Esophagus squamous epithelium (tissue), 5 donors: ENCODE results near the gene PNISR. TPM values are rescaled to one million over a fixed set of nuclear protein-coding genes. Genes with fewer than 3 reads are reported as not detected.

Source experiments
- DNase-seq: peaks from one replicate; lab custom pipeline; 2025; lab: John Stamatoyannopoulos, UW
- H3K27ac ChIP-seq, 4 donors: fragments of 200-600 bp; sonication (generic); one replicate each; pipeline ENCODE4 v1.5.1; 2016 to 2019; ENCODE audit warnings: mild to moderate bottlenecking in 1 of 4
- H3K27me3 ChIP-seq, 4 donors: fragments of 200-600 bp; sonication (generic); 1 replicate in 3 of 4; 2 replicates in 1 of 4; pipeline versions ENCODE4 v1.5.1 to v1.6.0; 2017 to 2021; ENCODE audit warnings: antibody characterized with exemption in 1 of 4
- H3K36me3 ChIP-seq, 3 donors: fragments of 200-600 bp; sonication (generic); one replicate each; pipeline ENCODE4 v1.5.1; 2016 to 2019
- H3K4me1 ChIP-seq, 3 donors: fragments of 200-600 bp; sonication (generic); one replicate each; pipeline ENCODE4 v1.5.1; 2017 to 2019
- H3K4me3 ChIP-seq, 4 donors: fragments of 200-600 bp; sonication (generic); 1 replicate in 3 of 4; 2 replicates in 1 of 4; pipeline ENCODE4 v1.5.1; 2016 to 2019; ENCODE audit warnings: mild to moderate bottlenecking in 2 of 4, moderate library complexity in 1 of 4
- H3K9me3 ChIP-seq, 3 donors: fragments of 200-600 bp; sonication (generic); one replicate each; pipeline ENCODE4 v1.5.1; 2016 to 2019
- POLR2A ChIP-seq, 4 donors: fragments of 450-650 bp; IDR thresholded peaks; one replicate each; pipeline ENCODE4 v1.6.1; 2017; ENCODE audit warnings: antibody characterized with exemption in 4 of 4, mild to moderate bottlenecking in 4 of 4, moderate library complexity in 3 of 4
- WGBS, 2 donors: methylation state at CpG; one replicate each; pipeline ENCODE4 v1.1.5; 2018; 5-methylcytosine and 5-hydroxymethylcytosine counted together
- intact Hi-C: fragments of 100-400 bp; cut with DNase I; formaldehyde crosslinking; loops from one replicate; pipeline ENCODE4 v1.15.0; 2022
- total RNA-seq, 4 donors: library from RNA; depleted of rRNA; stranded (reverse); fragments of >200 nt; gene quantifications; one replicate each; pipeline ENCODE4 v1.1.0, GENCODE V29; 2016
- TF ChIP-seq, protein P1 (sequence below), 6 experiments: fragments of 450-650 bp in 4 of 6; fragments of 200-600 bp in 2 of 6; sonication (generic) in 2 of 6; IDR thresholded peaks; one replicate each; pipeline ENCODE4 v1.5.1; 2016 to 2019; ENCODE audit warnings: antibody characterized with exemption in 6 of 6, mild to moderate bottlenecking in 4 of 6, moderate library complexity in 4 of 6
- donor health status: DM: yes; HTN: yes; CAD: no.

PNISR gene
- total RNA-seq, 4 donors from 2014 or later: 24.3 to 118 (median 47.4) TPM

DNA sequence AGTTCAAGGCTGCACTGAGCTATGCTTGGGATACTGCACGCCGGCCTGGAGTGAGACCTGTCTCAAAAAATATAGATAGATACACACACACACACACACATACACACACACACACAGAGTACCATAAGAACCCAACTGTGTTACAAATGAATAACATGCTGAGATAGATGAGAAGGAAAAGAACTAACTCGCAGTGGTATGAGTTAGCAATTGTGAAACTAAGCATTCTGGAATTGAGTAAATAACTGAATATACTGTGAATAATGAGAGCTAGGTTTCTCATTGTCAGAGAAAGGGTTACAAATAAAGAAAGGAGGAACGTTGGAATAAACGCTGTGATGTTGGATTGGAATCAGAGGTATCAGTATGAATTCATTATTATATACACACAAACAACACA lies 61.1 kb downstream of the PNISR start:
- intact Hi-C loops: no loop called here
- 58 to 63% methylated on average over 5 of the region's 5 CpGs for WGBS, 2 donors
- H3K36me3 ChIP-seq: peaks cover 0 to 3% (median 0%) of the 10 kb centered on the region in 3 donors
- H3K4me3 ChIP-seq: no peak overlapping the region
- no peak overlapping the region for H3K27ac ChIP-seq
- TF ChIP-seq, protein P1, sequence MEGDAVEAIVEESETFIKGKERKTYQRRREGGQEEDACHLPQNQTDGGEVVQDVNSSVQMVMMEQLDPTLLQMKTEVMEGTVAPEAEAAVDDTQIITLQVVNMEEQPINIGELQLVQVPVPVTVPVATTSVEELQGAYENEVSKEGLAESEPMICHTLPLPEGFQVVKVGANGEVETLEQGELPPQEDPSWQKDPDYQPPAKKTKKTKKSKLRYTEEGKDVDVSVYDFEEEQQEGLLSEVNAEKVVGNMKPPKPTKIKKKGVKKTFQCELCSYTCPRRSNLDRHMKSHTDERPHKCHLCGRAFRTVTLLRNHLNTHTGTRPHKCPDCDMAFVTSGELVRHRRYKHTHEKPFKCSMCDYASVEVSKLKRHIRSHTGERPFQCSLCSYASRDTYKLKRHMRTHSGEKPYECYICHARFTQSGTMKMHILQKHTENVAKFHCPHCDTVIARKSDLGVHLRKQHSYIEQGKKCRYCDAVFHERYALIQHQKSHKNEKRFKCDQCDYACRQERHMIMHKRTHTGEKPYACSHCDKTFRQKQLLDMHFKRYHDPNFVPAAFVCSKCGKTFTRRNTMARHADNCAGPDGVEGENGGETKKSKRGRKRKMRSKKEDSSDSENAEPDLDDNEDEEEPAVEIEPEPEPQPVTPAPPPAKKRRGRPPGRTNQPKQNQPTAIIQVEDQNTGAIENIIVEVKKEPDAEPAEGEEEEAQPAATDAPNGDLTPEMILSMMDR (IDR thresholded peaks at IDR 0.05): no peak
- TF ChIP-seq POLR2A (IDR thresholded peaks at IDR 0.05): no peak
- no peaks in the 10 kb centered on the region for H3K4me1 ChIP-seq
- peaks cover 0 to 6% (median 0%) of the 10 kb centered on the region in 4 donors for H3K27me3 ChIP-seq
- DNase-seq: no peak
- no peaks in the 10 kb centered on the region for H3K9me3 ChIP-seq

DNA sequence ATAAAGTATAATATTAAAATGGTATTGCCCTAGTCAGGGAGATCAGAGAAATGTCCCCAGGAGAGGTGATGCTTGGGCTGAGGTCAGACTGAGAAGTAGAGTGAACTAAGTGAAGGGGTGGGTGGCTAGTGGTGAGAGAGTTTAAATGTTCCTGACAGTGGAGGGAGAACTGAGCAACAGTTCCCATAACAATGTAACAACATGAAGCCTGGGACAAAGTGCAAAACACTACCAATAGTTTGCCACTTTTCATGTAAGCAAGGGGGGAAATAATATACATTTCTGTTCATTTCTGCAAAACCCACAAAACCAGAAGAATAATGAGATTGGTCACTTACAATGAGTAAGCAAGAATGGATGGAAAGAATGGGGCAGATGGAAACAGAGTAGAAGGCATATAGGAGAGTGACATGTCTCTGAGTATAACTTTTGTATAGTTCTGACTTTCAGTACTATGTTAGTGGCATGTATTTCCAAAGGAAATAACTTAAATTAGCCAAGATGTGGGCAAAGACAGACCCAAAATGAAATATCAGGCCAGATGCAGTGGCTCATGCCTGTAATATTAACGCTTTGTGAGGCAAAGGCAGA lies 62.3 kb downstream of the PNISR start:
- Histone ChIP-seq H3K4me3 (no peak overlapping the region), H3K27me3 (peaks cover 0 to 6% (median 0%) of the 10 kb centered on the region in 4 donors), H3K36me3 (no peaks in the 10 kb centered on the region), H3K27ac (no peak overlapping the region), H3K9me3 (no peaks in the 10 kb centered on the region), H3K4me1 (no peaks in the 10 kb centered on the region)
- WGBS, 2 donors: 93 to 100% methylated on average over 1 of the region's 1 CpG
- intact Hi-C loops: no loop called here
- DNase-seq: no peak
- no peak for TF ChIP-seq POLR2A (IDR thresholded peaks at IDR 0.05)
- TF ChIP-seq, protein P1 (IDR thresholded peaks at IDR 0.05): no peak

DNA sequence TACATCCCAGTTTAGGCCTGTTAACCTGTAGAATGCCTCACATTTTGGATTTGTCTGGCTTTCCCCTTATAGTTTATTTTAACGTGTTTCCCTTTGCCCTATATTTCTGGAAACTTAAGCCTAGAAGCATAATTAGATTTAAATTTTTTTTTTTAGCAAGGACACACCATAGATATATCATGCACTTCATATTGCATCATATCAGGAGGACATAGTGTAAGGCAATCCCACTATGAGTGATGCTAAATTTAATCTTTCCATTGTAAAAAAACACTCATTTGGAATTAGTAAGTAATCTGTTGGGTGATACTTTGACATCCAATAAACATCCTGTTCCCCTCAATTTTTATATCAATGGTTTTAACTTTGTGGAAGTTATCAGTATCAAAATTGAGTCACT lies 65.3 kb downstream of the PNISR start:
- H3K36me3 ChIP-seq: no peaks in the 10 kb centered on the region
- TF ChIP-seq, protein P1 (IDR thresholded peaks at IDR 0.05): no peak
- TF ChIP-seq POLR2A (IDR thresholded peaks at IDR 0.05): no peak
- 70 to 76% methylated on average over 1 of the region's 1 CpG for WGBS, 2 donors
- no peak overlapping the region for H3K4me3 ChIP-seq
- no peak overlapping the region for H3K27ac ChIP-seq
- H3K27me3 ChIP-seq: peaks cover 0 to 33% (median 0%) of the 10 kb centered on the region in 4 donors
- H3K9me3 ChIP-seq: no peaks in the 10 kb centered on the region
- DNase-seq: no peak
- intact Hi-C loops: no loop called here
- H3K4me1 ChIP-seq: no peaks in the 10 kb centered on the region

DNA sequence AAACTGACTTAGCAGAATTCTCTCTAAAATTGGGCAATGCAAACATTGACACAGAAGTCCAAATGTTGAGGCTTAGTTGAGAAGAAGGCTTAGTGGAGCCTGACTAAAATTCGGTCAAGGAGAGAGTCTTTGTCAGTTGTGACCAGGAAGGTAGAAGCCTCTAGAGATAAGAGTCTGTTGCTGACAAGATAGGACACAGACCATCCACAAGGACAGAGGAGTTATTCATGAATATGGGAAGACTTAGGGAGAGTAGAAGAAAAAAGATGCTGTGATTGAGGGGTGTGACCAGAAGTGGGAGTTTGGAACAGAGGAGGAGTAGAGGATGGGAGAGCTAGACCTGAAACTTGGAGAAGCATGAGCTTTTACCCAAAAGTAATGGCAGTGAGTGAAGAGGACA lies 68.5 kb downstream of the PNISR start:
- Histone ChIP-seq H3K27ac (no peak overlapping the region), H3K4me1 (no peaks in the 10 kb centered on the region), H3K4me3 (no peak overlapping the region), H3K9me3 (no peaks in the 10 kb centered on the region), H3K36me3 (no peaks in the 10 kb centered on the region), H3K27me3 (peaks cover 0 to 52% (median 0%) of the 10 kb centered on the region in 4 donors)
- intact Hi-C loops: no loop called here
- DNase-seq: no peak
- no peak for TF ChIP-seq POLR2A (IDR thresholded peaks at IDR 0.05)
- TF ChIP-seq, protein P1 (IDR thresholded peaks at IDR 0.05): no peak
- WGBS, 2 donors: 72 to 74% methylated on average over 1 of the region's 1 CpG

DNA sequence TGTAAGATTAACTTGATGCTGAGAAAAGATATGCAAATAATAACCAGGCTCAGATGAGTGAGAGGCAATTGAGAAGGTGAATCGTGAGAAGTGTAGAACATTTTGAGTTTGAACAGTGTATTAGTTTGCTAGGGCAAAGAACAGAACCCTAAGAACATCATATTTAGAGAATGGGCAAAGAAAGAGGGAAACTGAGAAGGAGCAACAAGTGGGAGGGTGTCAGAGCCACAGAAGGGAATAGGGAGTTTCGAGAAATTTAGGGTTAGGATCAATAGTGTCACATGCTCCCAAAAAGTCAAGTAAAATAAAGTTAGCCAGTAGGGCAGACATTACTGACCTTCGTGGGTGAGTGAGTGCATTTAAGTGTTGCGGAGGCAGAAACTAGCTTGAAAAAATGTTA lies 70.1 kb downstream of the PNISR start:
- no peak for DNase-seq
- H3K36me3 ChIP-seq: no peaks in the 10 kb centered on the region
- H3K27me3 ChIP-seq: peaks cover 0 to 64% (median 0%) of the 10 kb centered on the region in 4 donors
- WGBS, 2 donors: 60 to 68% methylated on average over 4 of the region's 4 CpGs
- no peak overlapping the region for H3K4me3 ChIP-seq
- H3K4me1 ChIP-seq: peaks cover 0 to 9% (median 0%) of the 10 kb centered on the region in 3 donors
- H3K9me3 ChIP-seq: no peaks in the 10 kb centered on the region
- H3K27ac ChIP-seq: no peak overlapping the region
- TF ChIP-seq, protein P1 (IDR thresholded peaks at IDR 0.05): no peak
- TF ChIP-seq POLR2A (IDR thresholded peaks at IDR 0.05): no peak
- intact Hi-C loops: no loop called here
